Iris pigment epithelial cell (primary cell): ENCODE results near the gene PTPRD.

ENCODE experiments used
- DNase-seq: peaks from one replicate; pipeline ENCODE4 v3.0.0-alpha.2; 2011; ENCODE audit warnings: low read depth

Gene PTPRD

GRCh38 chr9:8863069-8863468 is 1749.7 kb downstream of the PTPRD start:
- DNase-seq = no peak

DNA sequence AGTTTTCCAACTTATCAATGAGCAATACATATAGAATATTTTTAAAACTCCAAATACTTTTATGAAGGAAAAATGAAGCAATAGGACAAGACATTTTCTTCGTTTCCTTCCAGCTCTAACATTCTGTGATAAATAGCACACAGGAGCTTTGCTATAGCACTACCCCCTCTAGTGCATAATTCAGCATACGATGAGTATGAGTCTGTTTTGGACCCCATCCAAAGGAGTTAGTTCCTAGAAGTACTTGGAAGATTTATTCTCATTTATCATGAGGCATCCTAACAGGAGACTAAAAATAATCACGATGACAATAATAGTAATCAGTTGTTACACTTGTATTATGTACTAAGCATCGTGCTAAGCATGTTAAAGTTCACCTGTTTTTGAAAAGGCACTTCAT is 1751.9 kb downstream of the PTPRD start:
- DNase-seq = peak; percentile 9

DNA sequence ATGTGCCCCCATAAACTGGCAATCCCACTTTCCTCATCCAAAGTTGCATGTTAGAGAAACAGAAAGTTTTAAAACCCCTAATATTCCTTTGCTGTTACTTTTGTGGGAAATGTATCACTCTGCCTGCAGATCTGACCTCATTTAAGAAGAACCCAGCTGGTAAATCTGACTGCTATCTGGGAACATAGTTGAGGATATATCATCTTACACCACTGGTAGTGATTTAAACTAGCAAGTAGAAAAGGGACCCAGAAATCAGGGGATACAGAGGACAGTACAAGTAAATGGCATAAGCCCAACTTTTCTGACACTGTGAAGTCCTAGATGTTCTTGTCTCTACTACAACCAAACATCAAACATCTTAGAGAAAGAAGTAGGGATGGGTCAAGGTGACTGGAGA is 1752.7 kb downstream of the PTPRD start:
- DNase-seq = no peak

GRCh38 chr9:8859416-8859815 is 1753.4 kb downstream of the PTPRD start:
- no peak for DNase-seq

- no peak for DNase-seq
These were observed 1754.1 kb downstream of the PTPRD start for GRCh38 chr9:8858596-8859161.

DNA sequence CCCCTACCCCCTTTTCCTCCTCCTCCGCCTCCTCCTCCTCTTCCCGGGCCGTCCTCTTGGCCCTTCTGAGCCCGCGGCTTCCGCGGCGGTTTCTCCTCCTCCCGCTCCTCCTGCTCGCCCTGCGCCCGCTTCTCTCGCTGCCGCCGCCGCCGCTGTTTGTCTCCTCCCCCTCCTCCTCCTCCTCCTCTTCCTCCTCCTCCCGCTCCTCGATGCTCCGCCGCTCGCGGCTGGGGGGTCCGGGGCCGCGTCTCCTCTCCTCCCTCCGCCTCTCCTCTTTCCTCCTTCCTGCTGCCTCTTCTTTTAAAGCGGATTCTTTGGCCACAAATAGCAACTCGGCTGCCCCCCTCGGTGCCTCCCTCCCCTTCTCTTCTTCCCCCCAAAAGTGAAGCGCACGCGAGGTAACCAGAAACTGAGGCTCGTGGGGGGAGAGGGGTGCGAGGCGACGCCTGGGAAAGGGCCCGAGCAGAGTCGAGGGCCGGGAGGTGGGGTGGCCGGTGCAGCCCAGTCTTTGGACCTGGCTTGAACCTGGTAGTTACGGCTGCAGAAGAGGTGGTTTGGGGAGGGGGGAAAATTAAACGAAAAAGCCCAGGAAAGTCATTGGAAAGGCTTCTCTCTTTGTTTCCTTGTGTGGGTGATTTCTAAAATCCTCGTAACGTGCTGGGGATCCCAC is 1754.7 kb downstream of the PTPRD start:
- DNase-seq = peak; percentile 7

GRCh38 chr9:8857068-8857925 is 1755.5 kb downstream of the PTPRD start:
- DNase-seq = peak; percentile 8

DNA sequence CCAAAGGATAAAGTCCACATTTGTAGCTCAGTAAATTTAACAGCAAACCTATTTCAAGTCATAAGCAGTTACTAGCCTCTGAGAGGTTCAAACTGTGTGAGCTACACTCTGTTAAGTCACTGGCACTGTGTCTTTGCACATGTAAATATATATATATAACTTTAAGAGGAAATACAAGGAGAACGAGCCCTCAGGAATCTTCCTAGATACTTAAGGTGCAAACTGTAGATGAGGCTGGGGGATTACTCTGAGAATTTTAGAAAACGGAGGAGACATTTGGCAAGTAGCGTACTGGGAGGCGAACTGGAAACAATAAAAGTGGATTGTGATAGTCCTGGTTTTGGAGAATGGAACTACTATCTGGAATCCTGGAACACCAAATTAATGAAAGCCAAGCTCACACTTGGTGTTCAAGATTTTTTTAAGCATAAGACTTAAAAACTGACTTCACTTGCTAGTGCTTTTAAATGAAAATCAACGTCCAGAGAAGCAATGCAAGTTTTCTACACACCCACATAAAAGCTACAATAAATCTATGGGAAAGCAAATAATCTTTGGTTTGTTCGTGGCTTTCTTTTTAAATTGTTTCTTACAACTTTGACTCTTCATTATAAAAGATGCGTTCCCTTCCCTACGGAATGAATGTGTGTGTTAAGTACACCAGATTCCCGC is 1756.3 kb downstream of the PTPRD start:
- no peak for DNase-seq

DNA sequence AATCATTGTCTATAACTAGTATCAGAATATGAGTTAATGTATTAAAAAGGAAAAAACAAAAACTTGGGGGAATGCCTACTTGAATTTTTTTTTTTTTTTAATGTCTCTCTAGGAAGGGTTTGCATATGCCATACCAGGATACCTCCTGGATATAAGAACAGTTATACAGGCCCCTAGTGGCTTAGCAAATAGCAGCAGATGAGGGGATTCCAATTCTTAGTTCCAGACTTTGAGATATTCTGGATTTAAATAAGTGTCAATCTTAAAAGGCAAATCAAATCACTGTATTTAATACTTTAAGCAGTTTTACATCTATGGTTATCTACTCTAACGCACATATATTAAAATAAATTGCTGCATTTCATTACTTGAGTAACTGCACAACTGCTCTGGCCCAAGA is 1757.8 kb downstream of the PTPRD start:
- DNase-seq = no peak

- DNase-seq = no peak
These were observed 1760.4 kb downstream of the PTPRD start for GRCh38 chr9:8852301-8852864.

- DNase-seq = no peak
These were observed 1761.9 kb downstream of the PTPRD start for GRCh38 chr9:8850914-8851313.

DNA sequence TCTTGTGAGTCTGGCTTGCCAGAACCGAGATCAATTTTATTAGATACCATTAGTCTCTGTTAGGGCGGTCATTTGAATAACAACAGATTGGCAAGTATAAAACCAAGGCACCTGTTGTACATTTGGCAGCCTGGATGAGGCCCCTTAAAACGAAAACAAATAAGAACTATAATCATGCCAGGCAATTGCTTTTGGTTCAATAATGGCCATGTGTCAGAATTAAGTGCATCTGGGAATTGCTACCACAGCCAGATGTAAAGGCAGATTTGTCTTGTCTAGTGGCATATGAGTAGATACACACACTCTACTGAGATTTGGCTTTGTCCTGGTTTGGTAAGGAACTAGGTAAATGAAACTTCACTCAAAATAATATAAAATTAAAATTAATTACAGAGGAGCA is 1767.0 kb downstream of the PTPRD start:
- no peak for DNase-seq

DNA sequence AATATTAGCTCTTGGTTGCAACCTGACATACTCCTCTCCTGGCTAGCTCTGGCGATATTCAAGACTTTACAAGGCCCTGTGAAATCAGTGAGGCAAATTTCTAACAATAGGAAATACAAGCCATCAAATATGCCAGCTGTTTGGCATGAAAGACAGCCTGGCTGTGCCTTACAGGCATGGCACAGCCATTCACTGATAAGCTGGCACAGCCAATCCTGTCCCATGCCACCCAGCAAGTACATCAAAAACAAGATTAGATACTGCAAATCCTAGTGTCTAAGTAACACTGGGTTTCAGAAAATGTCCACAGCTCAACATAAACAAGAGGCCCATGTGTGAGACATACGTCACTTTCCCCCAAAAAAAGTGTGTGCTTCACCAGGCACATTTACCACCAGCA is 1767.4 kb downstream of the PTPRD start:
- DNase-seq = no peak

GRCh38 chr9:8844549-8844948 is 1768.3 kb downstream of the PTPRD start:
- DNase-seq = no peak

GRCh38 chr9:8842402-8843193 is 1770.2 kb downstream of the PTPRD start:
- no peak for DNase-seq

DNA sequence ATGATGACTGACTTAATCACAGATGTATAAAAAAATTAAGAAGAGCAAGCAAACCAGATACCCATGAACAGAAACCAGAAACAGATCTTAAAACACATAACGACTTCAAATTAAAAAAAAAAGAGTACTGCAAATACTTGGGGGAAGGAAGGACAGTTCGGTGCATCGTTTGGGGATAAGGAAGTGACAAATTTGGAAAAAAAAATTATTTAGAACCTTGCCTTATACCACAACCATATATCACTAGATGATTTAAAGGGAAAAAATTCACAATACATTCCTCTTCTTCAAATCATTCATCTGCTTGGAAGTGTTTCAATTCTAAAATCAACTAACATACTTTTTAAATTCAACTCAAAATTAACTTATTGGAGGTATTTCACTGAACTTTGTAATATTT is 1774.7 kb downstream of the PTPRD start:
- no peak for DNase-seq

- no peak for DNase-seq
These were observed 1777.5 kb downstream of the PTPRD start for GRCh38 chr9:8835291-8835690.

- DNase-seq = no peak
These were observed 1779.8 kb downstream of the PTPRD start for GRCh38 chr9:8832955-8833354.

- no peak for DNase-seq
These were observed 1780.4 kb downstream of the PTPRD start for GRCh38 chr9:8832386-8832785.

DNA sequence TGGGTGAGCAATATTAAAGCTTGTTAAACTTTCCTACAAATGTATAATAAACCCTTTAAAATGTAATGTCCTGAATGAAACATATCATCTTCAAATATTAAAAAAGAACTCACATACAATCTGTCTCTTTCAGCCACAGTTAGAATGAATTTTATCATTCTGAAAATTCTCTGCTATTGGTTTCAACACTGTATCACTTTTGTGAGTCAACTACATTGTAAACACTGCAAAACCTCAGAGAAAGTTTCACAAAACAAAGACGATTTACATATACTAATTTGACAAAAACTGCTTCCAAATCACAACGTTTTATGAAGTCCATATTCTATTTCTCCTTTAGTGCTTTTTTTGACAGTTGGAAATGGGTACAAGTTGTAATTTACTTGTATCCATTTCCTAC is 1781.2 kb downstream of the PTPRD start:
- no peak for DNase-seq

DNA sequence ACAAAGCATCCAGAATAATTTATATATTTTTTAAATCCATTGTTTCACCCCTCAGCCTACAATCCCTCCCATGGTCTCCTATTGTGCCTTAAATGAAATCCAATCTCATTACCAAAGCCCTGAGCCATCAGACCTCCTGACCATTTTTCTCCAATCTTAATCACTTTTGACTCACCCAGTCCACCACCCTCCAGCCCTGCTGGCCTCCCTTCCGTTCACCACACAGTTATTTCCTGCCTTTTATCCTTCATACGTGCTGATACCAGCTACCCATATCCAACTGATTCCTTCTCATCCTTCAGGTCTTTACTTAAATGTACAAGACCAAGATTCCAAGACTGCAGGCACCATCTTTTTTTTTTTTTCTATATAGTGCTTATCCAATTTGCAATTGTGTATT is 1786.5 kb downstream of the PTPRD start:
- no peak for DNase-seq
